ENCODE results near the gene KIFAP3. TPM values are rescaled to one million over a fixed set of nuclear protein-coding genes. Genes with fewer than 3 reads are reported as not detected.

The KIFAP3 gene
- total and polyA plus RNA-seq, 2 of the 8 experiments (the other 6 are each of a cell fraction or from before 2014, with no cell fraction given), result 1.3 to 3.2 TPM

DNA sequence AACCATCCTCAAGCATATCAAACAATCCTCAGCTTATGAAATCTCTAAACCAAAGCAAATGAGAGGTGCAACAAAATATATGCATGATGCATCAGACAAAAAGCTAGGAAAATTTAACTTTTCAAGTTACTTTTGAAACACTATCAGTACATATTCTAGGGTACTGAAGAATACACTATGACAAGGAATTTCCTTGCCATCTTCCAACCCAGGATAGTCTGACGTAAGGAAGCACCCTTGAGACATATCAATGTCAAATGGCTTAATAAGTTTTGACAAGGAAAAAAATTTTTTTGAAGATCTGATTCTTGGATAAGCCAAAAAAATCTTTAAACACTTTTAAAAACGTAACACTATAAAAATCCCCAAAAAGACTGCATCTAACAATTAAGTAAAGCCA is 64.9 kb downstream of the KIFAP3 start:
- H2BK12ac ChIP-seq (ENCODE audit: low read depth, low read length), result no peak overlapping the region
- H2AFZ ChIP-seq (ENCODE audit: low read length), result no peak overlapping the region
- CTCF ChIA-PET (ENCODE audit: partially characterized antibody), result interaction anchor here (0.5 to 1.0 kb wide), 2 partner anchors 34 to 1071 kb away, joined by 3 read pairs; no protein-coding TSS in a partner anchor
- H3K36me3 ChIP-seq (ENCODE audit: control insufficient read depth in 2 of 4, insufficient read depth in 4 of 4, low read length in 3 of 4), result no peaks in the 10 kb centered on the region
- H3K27me3 ChIP-seq (replicated peaks in 1 of 4; ENCODE audit: control insufficient read depth in 3 of 4, extremely low read depth in 1 of 4, insufficient read depth in 3 of 4, low read length in 3 of 4), result no peaks in the 10 kb centered on the region
- WGBS, 2 experiments (ENCODE audit: extremely low coverage in 1 of 2, insufficient coverage in 1 of 2, insufficient read length in 1 of 2, insufficient replicate concordance in 2 of 2, low coverage in 1 of 2, low lambda C conversion rate in 2 of 2, missing lambda C conversion rate in 1 of 2), result 90% methylated on average over 2 of the region's 2 CpGs; no CpG with 5 or more reads in 1 of the 2 experiments
- no peak overlapping the region for H4K5ac ChIP-seq (ENCODE audit: insufficient read length, low read depth, low read length)
- H4K20me1 ChIP-seq (replicated peaks in 1 of 2; ENCODE audit: control insufficient read depth in 1 of 2, insufficient read depth in 2 of 2, low read length in 2 of 2), result no peaks in the 10 kb centered on the region
- no peak overlapping the region for H3K14ac ChIP-seq (ENCODE audit: insufficient read length)
- H4K8ac ChIP-seq (ENCODE audit: extremely low read depth, insufficient read depth, low read length), result no peak overlapping the region
- H3K18ac ChIP-seq (ENCODE audit: extremely low read depth, low read length), result no peak overlapping the region
- no peak overlapping the region for H3K4ac ChIP-seq (replicated peaks; ENCODE audit: insufficient read length, low read depth, low read length)
- no peaks in the 10 kb centered on the region for H3K79me1 ChIP-seq (ENCODE audit: low read depth, low read length)
- no peaks in the 10 kb centered on the region for H3K4me1 ChIP-seq (replicated peaks in 1 of 4; ENCODE audit: control insufficient read depth in 3 of 4, insufficient read depth in 4 of 4, low read length in 3 of 4)
- H2BK15ac ChIP-seq (ENCODE audit: low read length), result no peak overlapping the region
- no peak overlapping the region for H3K56ac ChIP-seq (replicated peaks; ENCODE audit: insufficient read length, low read depth, low read length)
- DNase-seq (ENCODE audit: low read depth in 1 of 2, low spot score in 2 of 2) (no peak), FAIRE-seq (no peak)
- no peak overlapping the region for H2BK20ac ChIP-seq (ENCODE audit: low read length)
- no peak overlapping the region for H3K4me3 ChIP-seq (ENCODE audit: extremely low read depth in 1 of 4, insufficient read depth in 2 of 4, low read depth in 3 of 4, low read length in 4 of 4)
- H3K9ac ChIP-seq (replicated peaks in 1 of 4; ENCODE audit: extremely low read depth in 1 of 4, low read depth in 3 of 4, low read length in 3 of 4), result no peak overlapping the region
- POLR2A ChIA-PET (ENCODE audit: partially characterized antibody), result no interaction called here
- H2AK5ac ChIP-seq (ENCODE audit: low read depth, low read length), result no peak overlapping the region
- H3K23ac ChIP-seq (ENCODE audit: insufficient read length), result no peak overlapping the region
- H3K27ac ChIP-seq (ENCODE audit: low read depth, low read length), result no peak overlapping the region
- H3K9me3 ChIP-seq (ENCODE audit: insufficient read depth in 2 of 2, low read depth in 1 of 2, low read length in 1 of 2), result no peaks in the 10 kb centered on the region
- no peak overlapping the region for H2BK120ac ChIP-seq (replicated peaks; ENCODE audit: low read depth, low read length)
- no peak overlapping the region for H3K4me2 ChIP-seq (ENCODE audit: insufficient read depth in 1 of 2, low read depth in 2 of 2, low read length in 2 of 2)
- H4K91ac ChIP-seq (replicated peaks; ENCODE audit: insufficient read length, low read length), result no peak overlapping the region
- H2BK5ac ChIP-seq (ENCODE audit: low read depth, low read length), result no peak overlapping the region
- no peaks in the 10 kb centered on the region for H3K79me2 ChIP-seq (ENCODE audit: control insufficient read depth in 1 of 2, insufficient read depth in 2 of 2, low read length in 2 of 2)
- no peaks in the 10 kb centered on the region for H3K23me2 ChIP-seq (ENCODE audit: low read depth, low read length)
- TF ChIP-seq EZH2 (IDR thresholded peaks at IDR 0.05; ENCODE audit: low read depth, low read length, severe bottlenecking), result no peak
- no peak for TF ChIP-seq HDAC2 (IDR thresholded peaks at IDR 0.05; ENCODE audit: borderline replicate concordance in 1 of 2, low read depth in 2 of 2, low read length in 2 of 2)
- no peak for TF ChIP-seq CREB1 (IDR thresholded peaks at IDR 0.05)
- TF ChIP-seq CHD1 (IDR thresholded peaks at IDR 0.05; ENCODE audit: low read depth, low read length), result no peak

Measured in H1 (cell line).